Smooth muscle cell (in vitro differentiated cells): ENCODE results near the gene INSM1. TPM values are rescaled to one million over a fixed set of nuclear protein-coding genes. Genes with fewer than 3 reads are reported as not detected.

Experiments used
- DNase-seq: peaks from one replicate; lab custom pipeline; 2025; ENCODE audit not compliant: unreplicated experiment; lab: John Stamatoyannopoulos, UW
- H2AFZ ChIP-seq: fragments of 200-600 bp; sonication (generic); 2 replicates; pipeline ENCODE4 v1.6.0; 2016; ENCODE audit warnings: antibody characterized with exemption, low read depth, mild to moderate bottlenecking
- H3F3A ChIP-seq: fragments of 200-600 bp; sonication (generic); 2 replicates; pipeline ENCODE4 v1.6.0; 2017; ENCODE audit warnings: antibody characterized with exemption, low read depth
- H3K27ac ChIP-seq: fragments of 200-600 bp; sonication (generic); 2 replicates; pipeline ENCODE4 v1.5.1; 2016; ENCODE audit warnings: low read depth, mild to moderate bottlenecking
- H3K27me3 ChIP-seq: fragments of 200-600 bp; sonication (generic); 2 replicates; pipeline ENCODE4 v1.6.1; 2016; ENCODE audit warnings: low read depth, mild to moderate bottlenecking
- H3K36me3 ChIP-seq: fragments of 200-600 bp; sonication (generic); 2 replicates; pipeline ENCODE4 v1.5.1; 2016; ENCODE audit warnings: low read depth
- H3K4me1 ChIP-seq: fragments of 200-600 bp; sonication (generic); 2 replicates; pipeline ENCODE4 v1.5.1; 2016; ENCODE audit warnings: low read depth
- H3K4me2 ChIP-seq: fragments of 200-600 bp; sonication (generic); 2 replicates; pipeline ENCODE4 v1.6.0; 2016; ENCODE audit warnings: mild to moderate bottlenecking
- H3K4me3 ChIP-seq: fragments of 200-600 bp; sonication (generic); 2 replicates; pipeline ENCODE4 v1.5.1; 2016; ENCODE audit warnings: mild to moderate bottlenecking
- H3K79me2 ChIP-seq: fragments of 200-600 bp; sonication (generic); 2 replicates; pipeline ENCODE4 v1.6.0; 2016; ENCODE audit warnings: low read depth, mild to moderate bottlenecking
- H3K9ac ChIP-seq: fragments of 200-600 bp; sonication (generic); 2 replicates; pipeline ENCODE4 v1.6.0; 2016; ENCODE audit warnings: low read depth
- H3K9me3 ChIP-seq: fragments of 200-600 bp; sonication (generic); replicated peaks from 2 replicates; pipeline ENCODE4 v1.5.1; 2016; ENCODE audit warnings: low read depth
- H4K20me1 ChIP-seq: fragments of 200-600 bp; sonication (generic); 2 replicates; pipeline ENCODE4 v1.6.0; 2016; ENCODE audit warnings: low read depth
- CTCF ChIP-seq: fragments of 200-600 bp; sonication (generic); IDR thresholded peaks from 2 replicates; pipeline ENCODE4 v1.5.1; 2017; ENCODE audit warnings: borderline replicate concordance, mild to moderate bottlenecking, antibody characterized with exemption; ENCODE audit not compliant: insufficient read depth, poor library complexity, severe bottlenecking
- WGBS: methylation state at CpG from one replicate; pipeline ENCODE4 v1.1.7; 2016; ENCODE audit warnings: low lambda C conversion rate; 5-methylcytosine and 5-hydroxymethylcytosine counted together
- polyA plus RNA-seq: library from polyadenylated mRNA; unstranded; fragments of >200 nt; fragmentation: Nextera tagmentation; extraction: Ambion mirVana; gene quantifications from 2 replicates; pipeline ENCODE4 v1.2.1, GENCODE V29; 2016
- total RNA-seq: library from RNA; depleted of rRNA; stranded (reverse); fragments of >200 nt; gene quantifications from 2 replicates; pipeline ENCODE4 v1.2.3, GENCODE V29; 2014

INSM1 gene
- total and polyA plus RNA-seq, 2 experiments from 2014 or later: not detected

GRCh38 chr20:20411402-20411801 lies 43.5 kb downstream of the INSM1 start:
- Histone ChIP-seq H3K4me3 (no peak overlapping the region), H3K9me3 (no peaks in the 10 kb centered on the region), H4K20me1 (no peaks in the 10 kb centered on the region), H3F3A (no peaks in the 10 kb centered on the region), H3K4me1 (peaks cover 46% of the 10 kb centered on the region), H3K27ac (no peak overlapping the region), H3K36me3 (no peaks in the 10 kb centered on the region), H2AFZ (no peak overlapping the region), H3K79me2 (no peaks in the 10 kb centered on the region), H3K27me3 (no peaks in the 10 kb centered on the region), H3K9ac (no peak overlapping the region), H3K4me2 (no peak overlapping the region)
- no peak for TF ChIP-seq CTCF
- WGBS: 85% methylated on average over 12 of the region's 12 CpGs
- DNase-seq: no peak

- WGBS: 91% methylated on average over 17 of the region's 17 CpGs
- no peak for DNase-seq
Observed at GRCh38 chr20:20411836-20412235, 43.9 kb downstream of the INSM1 start.

GRCh38 chr20:20412750-20413149 lies 44.8 kb downstream of the INSM1 start:
- 79% methylated on average over 9 of the region's 9 CpGs for WGBS
- no peak overlapping the region for H3K4me3 ChIP-seq
- no peaks in the 10 kb centered on the region for H4K20me1 ChIP-seq
- H3K9me3 ChIP-seq: no peaks in the 10 kb centered on the region
- H3K79me2 ChIP-seq: no peaks in the 10 kb centered on the region
- no peak for DNase-seq
- H3K4me1 ChIP-seq: peaks cover 46% of the 10 kb centered on the region
- no peak for TF ChIP-seq CTCF
- no peak overlapping the region for H2AFZ ChIP-seq
- H3K4me2 ChIP-seq: no peak overlapping the region
- no peaks in the 10 kb centered on the region for H3K36me3 ChIP-seq
- H3K9ac ChIP-seq: no peak overlapping the region
- no peaks in the 10 kb centered on the region for H3K27me3 ChIP-seq
- H3K27ac ChIP-seq: no peak overlapping the region
- no peaks in the 10 kb centered on the region for H3F3A ChIP-seq

More at GRCh38 chr20:20411836-20412235, 43.9 kb downstream of the INSM1 start:
- no peaks in the 10 kb centered on the region for H4K20me1 ChIP-seq
- no peak overlapping the region for H3K27ac ChIP-seq
- no peak overlapping the region for H3K9ac ChIP-seq
- no peak overlapping the region for H3K4me3 ChIP-seq
- H3K4me2 ChIP-seq: no peak overlapping the region
- H3K36me3 ChIP-seq: no peaks in the 10 kb centered on the region
- H3K4me1 ChIP-seq: peaks cover 46% of the 10 kb centered on the region
- H3K27me3 ChIP-seq: no peaks in the 10 kb centered on the region
- no peak overlapping the region for H2AFZ ChIP-seq
- H3F3A ChIP-seq: no peaks in the 10 kb centered on the region
- TF ChIP-seq CTCF: no peak
- no peaks in the 10 kb centered on the region for H3K9me3 ChIP-seq
- H3K79me2 ChIP-seq: no peaks in the 10 kb centered on the region

GRCh38 chr20:20413810-20414281 lies 45.9 kb downstream of the INSM1 start:
- no peak for DNase-seq
- H3K9me3 ChIP-seq: no peaks in the 10 kb centered on the region
- H3K4me3 ChIP-seq: no peak overlapping the region
- H3K4me2 ChIP-seq: no peak overlapping the region
- H3K36me3 ChIP-seq: no peaks in the 10 kb centered on the region
- no peak for TF ChIP-seq CTCF
- WGBS: 93% methylated on average over 21 of the region's 21 CpGs
- no peak overlapping the region for H2AFZ ChIP-seq
- H3K27ac ChIP-seq: no peak overlapping the region
- no peak overlapping the region for H3K9ac ChIP-seq
- no peaks in the 10 kb centered on the region for H4K20me1 ChIP-seq
- no peaks in the 10 kb centered on the region for H3F3A ChIP-seq
- peaks cover 46% of the 10 kb centered on the region for H3K4me1 ChIP-seq
- H3K79me2 ChIP-seq: no peaks in the 10 kb centered on the region
- no peaks in the 10 kb centered on the region for H3K27me3 ChIP-seq
